ENCODE results near the gene ASIP.
A peak's percentile ranks its signal among the peaks of the same experiment; 100 is the strongest.
"Not testable (repeated sequence)": the region's sequence is repeated elsewhere in the genome, so short reads cannot be mapped to it uniquely, and the experiment has no call there.

ASIP gene, protein sequence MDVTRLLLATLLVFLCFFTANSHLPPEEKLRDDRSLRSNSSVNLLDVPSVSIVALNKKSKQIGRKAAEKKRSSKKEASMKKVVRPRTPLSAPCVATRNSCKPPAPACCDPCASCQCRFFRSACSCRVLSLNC
- 0 reads per million in 9 experiments for total RNA-seq

DNA sequence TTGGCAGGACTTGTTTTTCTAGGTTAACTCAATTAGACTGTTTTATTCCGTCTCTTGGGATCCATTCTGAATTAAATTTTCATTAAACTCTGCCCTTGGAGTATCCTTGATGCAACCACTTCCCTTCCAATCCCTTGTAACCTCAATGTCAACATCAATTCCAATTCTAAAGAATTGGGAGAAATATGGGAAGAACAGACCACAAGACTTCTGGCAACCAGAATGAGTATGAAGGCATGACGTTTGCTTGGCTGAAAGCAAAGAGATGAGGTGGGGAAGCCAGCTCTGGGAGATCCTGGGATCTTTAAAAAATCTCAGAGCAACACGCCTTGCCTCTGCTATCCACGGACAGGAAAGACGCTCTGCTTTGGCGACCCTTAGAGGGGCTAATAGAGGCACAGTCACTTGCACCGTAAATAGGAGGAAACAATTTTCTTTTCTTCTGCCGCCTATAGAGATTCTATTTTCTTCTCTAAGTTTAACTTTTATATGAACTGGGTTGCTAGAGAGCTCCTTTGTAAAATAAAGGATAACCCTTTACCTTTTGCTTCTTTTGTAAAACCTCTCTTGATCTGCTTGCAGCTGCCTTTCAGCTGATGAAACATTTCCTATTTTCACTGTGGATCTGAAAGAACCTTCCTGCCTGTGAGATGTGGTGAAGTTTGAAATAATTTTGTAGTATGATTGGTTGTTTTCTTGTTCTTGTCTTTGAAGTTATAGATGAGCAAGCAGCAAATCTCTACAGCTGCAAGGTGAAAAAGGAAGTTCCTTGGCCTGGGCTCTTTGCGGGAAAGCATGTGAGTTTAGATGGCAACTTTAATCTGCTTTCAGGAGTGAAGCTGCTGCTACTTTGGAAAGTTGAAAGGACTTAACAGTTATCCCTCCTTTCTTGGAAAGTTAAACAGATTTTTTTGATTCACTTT lies at the start of gene ASIP:
Gene ASIP, plus strand, starts transcription at position 731 of the 923 bp plus-strand sequence. CDS start 18,952 bp downstream, outside the sequence.
- no peaks in the 10 kb centered on the region for H3K4me1 Mint-ChIP-seq (ENCODE audit: low read depth in 2 of 2)
- no peaks in the 10 kb centered on the region for H3K36me3 Mint-ChIP-seq (ENCODE audit: insufficient read depth)
- no peak within 1 kb of the TSS for H3K27ac Mint-ChIP-seq
- DNase-seq (no peak), ATAC-seq (replicated peaks) (no peak)
- peaks cover 42 to 45% of the 10 kb centered on the region in 2 donors for H3K27me3 Mint-ChIP-seq
- peaks cover 3 to 9% of the 10 kb centered on the region in 2 donors for H3K9me3 Mint-ChIP-seq
- H3K4me3 Mint-ChIP-seq: no peak within 1 kb of the TSS

DNA sequence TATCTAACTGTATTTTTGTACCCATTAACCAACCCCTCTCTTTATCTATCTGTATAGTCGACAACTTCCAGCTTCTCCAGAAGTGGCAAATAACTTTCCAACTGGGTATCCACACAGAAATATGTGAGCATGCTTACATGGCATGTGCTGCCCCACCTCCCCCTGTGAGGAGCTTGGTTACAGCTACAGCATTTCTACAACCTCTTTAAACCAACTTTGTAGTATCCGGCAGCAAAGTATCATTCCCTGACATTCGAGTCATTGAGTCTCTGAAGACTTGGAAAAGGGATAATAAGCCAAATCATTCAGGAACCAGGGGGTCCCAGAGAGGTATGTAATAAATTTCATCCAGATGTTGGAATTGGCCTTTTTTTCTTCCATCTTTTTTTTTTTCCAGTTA lies 48.2 kb upstream of the ASIP start:
- Mint-ChIP-seq H3K4me1 (ENCODE audit: low read depth in 2 of 2) (peaks cover 0 to 2% of the 10 kb centered on the region in 2 donors), H3K4me3 (no peak overlapping the region), H3K27ac (no peak overlapping the region), H3K27me3 (peaks cover 73 to 78% of the 10 kb centered on the region in 2 donors), H3K36me3 (ENCODE audit: insufficient read depth) (no peaks in the 10 kb centered on the region), H3K9me3 (no peaks in the 10 kb centered on the region)
- DNase-seq (no peak), ATAC-seq (replicated peaks) (no peak)

DNA sequence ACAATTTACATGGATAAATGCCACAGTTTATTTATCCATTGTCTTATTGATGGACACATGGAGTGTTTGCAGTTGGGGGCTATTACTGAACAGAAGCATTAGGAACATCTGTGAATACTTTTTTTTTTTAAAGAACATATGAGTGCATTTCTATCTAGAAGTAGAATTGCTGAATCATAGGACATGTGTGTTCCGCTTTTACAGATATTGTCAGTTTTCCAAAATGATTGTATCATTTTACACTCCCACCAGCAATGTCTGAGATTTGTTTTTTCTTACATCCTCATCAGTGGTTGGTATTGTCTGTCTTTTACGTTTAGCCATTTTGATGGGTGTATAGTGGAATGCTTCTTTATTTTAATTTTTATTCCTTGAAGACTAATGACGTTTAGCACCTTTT lies 42.0 kb upstream of the ASIP start:
- Mint-ChIP-seq H3K4me3 (no peak overlapping the region), H3K27ac (no peak overlapping the region), H3K9me3 (no peaks in the 10 kb centered on the region), H3K36me3 (ENCODE audit: insufficient read depth) (no peaks in the 10 kb centered on the region), H3K4me1 (ENCODE audit: low read depth in 2 of 2) (no peaks in the 10 kb centered on the region), H3K27me3 (peaks cover 37 to 40% of the 10 kb centered on the region in 2 donors)
- ATAC-seq (replicated peaks) (no peak), DNase-seq (no peak)

DNA sequence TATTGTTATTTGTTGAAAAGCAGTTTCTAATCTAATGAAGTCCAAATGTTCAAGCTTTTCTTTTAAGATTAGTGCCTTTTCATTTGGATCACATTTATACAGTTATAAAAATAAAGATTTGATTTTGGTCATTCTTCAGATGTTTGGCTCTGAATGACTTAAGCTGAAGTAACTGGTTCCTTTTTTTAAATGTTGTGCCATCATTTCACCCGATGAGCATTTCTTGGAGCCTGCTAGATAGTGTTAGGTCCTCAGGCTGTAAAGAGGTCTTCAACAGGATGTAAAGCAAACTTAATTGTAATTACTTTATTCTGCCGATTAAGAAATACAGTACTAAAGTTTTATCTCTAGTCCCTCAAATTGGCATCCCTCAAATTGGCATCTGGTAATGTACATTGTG lies 41.2 kb upstream of the ASIP start:
- Mint-ChIP-seq H3K27ac (no peak overlapping the region), H3K36me3 (ENCODE audit: insufficient read depth) (no peaks in the 10 kb centered on the region), H3K4me1 (ENCODE audit: low read depth in 2 of 2) (peaks cover 0 to under 1% of the 10 kb centered on the region in 2 donors), H3K4me3 (no peak overlapping the region), H3K27me3 (peaks cover 30 to 34% of the 10 kb centered on the region in 2 donors), H3K9me3 (no peaks in the 10 kb centered on the region)
- ATAC-seq (replicated peaks) (no peak), DNase-seq (no peak)

DNA sequence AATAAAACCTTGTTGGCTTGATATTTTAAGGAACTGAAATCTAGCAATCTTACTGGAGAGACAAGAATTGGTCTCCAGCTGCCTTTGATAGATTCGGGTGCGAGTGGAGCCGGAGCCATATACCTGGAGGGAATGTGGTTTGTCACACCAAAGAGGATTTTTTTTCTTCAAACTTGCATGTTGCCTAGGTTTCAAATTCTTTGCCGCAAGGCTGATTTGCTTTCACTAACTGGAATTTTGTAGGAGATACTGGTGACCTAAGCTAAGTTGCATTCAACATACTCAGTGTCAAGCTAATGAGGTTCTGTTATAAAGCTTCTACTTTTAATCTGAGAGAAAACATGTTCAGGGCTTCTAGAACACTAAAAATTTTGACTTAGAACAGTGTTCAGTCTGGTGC lies 39.7 kb upstream of the ASIP start:
- H3K27me3 Mint-ChIP-seq: peaks cover 30 to 35% of the 10 kb centered on the region in 2 donors
- DNase-seq (no peak), ATAC-seq (replicated peaks) (no peak)
- H3K36me3 Mint-ChIP-seq (ENCODE audit: insufficient read depth): no peaks in the 10 kb centered on the region
- H3K4me1 Mint-ChIP-seq (ENCODE audit: low read depth in 2 of 2): peaks cover 0 to 2% of the 10 kb centered on the region in 2 donors
- no peak overlapping the region for H3K27ac Mint-ChIP-seq
- H3K9me3 Mint-ChIP-seq: no peaks in the 10 kb centered on the region
- H3K4me3 Mint-ChIP-seq: no peak overlapping the region

DNA sequence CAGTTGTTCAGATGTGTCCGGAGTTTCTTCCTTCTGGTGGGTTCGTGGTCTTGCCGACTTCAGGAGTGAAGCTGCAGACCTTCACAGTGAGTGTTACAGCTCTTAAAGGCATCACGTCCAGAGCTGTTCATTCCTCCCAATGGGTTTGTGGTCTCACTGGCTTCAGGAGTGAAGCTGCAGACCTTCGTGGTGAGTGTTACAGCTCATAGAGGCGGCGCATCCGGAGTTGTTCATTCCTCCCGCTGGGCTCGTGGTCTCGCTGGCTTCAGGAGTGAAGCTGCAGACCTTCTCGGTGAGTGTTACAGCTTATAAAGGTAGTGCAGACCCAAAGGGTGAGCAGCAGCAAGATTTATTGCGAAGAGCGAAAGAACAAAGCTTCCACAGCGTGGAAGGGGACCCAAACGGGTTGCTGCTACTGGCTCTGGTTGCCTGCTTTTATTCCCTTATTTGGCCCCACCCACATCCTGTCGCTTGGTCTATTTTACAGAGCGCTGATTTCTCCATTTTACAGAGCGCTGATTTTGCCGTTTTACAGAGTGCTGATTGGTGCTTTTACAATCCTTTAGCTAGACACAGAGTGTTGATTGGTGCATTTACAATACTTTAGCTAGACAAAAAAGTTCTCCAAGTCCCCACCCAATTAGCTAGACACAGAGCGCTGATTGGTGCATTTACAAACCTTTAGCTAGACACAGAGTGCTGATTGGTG lies 35.9 kb upstream of the ASIP start:
- not testable (repeated sequence) for ATAC-seq (replicated peaks); DNase-seq; H3K36me3 Mint-ChIP-seq (ENCODE audit: insufficient read depth); H3K27ac Mint-ChIP-seq; H3K4me1 Mint-ChIP-seq (ENCODE audit: low read depth in 2 of 2); H3K9me3 Mint-ChIP-seq
- H3K4me3 Mint-ChIP-seq: peak overlapping the region in 1 of 2 donors; percentile 60
- H3K27me3 Mint-ChIP-seq: peaks cover 35 to 36% of the 10 kb centered on the region in 2 donors

DNA sequence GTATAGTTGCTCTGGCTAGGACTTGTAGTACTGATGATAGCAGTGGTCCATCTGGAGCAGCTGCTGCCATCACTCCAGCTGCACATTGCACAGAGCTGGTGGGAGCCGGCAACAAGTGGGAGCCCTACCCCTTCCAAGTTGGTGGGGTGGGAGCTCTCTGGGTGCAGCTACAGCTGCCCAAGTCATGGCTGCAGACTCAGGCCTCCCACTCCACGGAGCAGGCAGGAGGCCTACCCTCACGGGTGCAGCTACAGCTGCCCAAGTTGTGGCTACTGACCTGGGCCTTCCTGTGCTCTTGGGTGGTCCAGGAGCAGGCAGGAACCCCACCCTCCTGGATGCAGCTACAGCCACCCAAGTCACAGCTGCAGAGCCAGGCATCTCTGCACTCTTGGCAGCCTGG lies 32.1 kb upstream of the ASIP start:
- peaks cover 0 to 2% of the 10 kb centered on the region in 2 donors for H3K4me1 Mint-ChIP-seq (ENCODE audit: low read depth in 2 of 2)
- DNase-seq: no peak
- H3K4me3 Mint-ChIP-seq: no peak overlapping the region

DNA sequence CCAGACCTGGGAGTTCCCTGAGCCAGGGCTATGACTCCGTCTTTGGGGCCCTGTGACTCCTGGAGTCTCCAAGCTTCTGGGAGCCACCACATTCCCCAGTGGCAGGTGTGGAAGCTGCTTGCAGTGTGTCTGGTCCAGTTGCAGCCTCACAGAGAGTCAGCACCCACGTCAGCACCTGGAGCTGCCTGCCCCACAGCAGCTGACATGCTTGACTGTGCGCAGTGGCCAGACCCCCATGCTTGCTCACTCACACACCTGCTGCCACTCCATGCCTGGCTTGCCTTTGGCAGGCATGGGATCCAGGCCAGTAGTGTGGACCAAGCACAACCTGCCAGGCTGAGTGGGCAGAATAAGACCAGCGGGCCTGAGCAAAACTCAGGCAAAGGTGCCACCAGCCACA lies 31.0 kb upstream of the ASIP start:
- no peaks in the 10 kb centered on the region for H3K4me1 Mint-ChIP-seq (ENCODE audit: low read depth in 2 of 2)
- no peak overlapping the region for H3K27ac Mint-ChIP-seq
- peaks cover 0 to 1% of the 10 kb centered on the region in 2 donors for H3K9me3 Mint-ChIP-seq
- no peak for ATAC-seq (replicated peaks)
- H3K36me3 Mint-ChIP-seq (ENCODE audit: insufficient read depth): no peaks in the 10 kb centered on the region
- no peak overlapping the region for H3K4me3 Mint-ChIP-seq
- DNase-seq: no peak
- H3K27me3 Mint-ChIP-seq: peaks cover 32% of the 10 kb centered on the region in 2 donors

More for the DNA sequence above, 32.1 kb upstream of the ASIP start:
- Mint-ChIP-seq H3K9me3 (peaks cover 0 to 1% of the 10 kb centered on the region in 2 donors), H3K36me3 (ENCODE audit: insufficient read depth) (no peaks in the 10 kb centered on the region), H3K27ac (no peak overlapping the region), H3K27me3 (peaks cover 35 to 36% of the 10 kb centered on the region in 2 donors)
- ATAC-seq (replicated peaks): no peak

DNA sequence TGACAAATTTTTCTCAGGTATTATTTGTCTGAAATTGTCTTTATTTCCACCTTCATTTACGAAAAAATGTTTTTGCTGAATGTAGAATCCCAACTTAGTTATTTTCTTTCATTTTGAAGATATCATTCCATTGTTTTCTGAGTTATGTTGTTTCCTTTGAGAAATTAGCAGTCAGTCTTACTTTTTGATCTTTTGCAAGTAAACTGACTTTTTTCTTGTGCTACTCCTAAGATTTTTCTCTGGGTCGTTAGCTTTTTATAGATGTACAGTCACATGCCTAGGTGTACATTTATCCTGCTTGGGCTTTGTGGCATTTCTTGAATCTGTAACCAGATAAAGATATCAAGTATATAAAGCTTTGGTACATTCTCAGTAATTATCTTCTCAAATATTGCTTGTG lies 29.6 kb upstream of the ASIP start:
- Mint-ChIP-seq H3K4me1 (ENCODE audit: low read depth in 2 of 2) (peaks cover 4 to 10% of the 10 kb centered on the region in 2 donors), H3K4me3 (no peak overlapping the region), H3K27ac (no peak overlapping the region), H3K27me3 (peaks cover 19 to 20% of the 10 kb centered on the region in 2 donors), H3K36me3 (ENCODE audit: insufficient read depth) (no peaks in the 10 kb centered on the region), H3K9me3 (peaks cover 0 to 1% of the 10 kb centered on the region in 2 donors)
- no peak for DNase-seq
- no peak for ATAC-seq (replicated peaks)

DNA sequence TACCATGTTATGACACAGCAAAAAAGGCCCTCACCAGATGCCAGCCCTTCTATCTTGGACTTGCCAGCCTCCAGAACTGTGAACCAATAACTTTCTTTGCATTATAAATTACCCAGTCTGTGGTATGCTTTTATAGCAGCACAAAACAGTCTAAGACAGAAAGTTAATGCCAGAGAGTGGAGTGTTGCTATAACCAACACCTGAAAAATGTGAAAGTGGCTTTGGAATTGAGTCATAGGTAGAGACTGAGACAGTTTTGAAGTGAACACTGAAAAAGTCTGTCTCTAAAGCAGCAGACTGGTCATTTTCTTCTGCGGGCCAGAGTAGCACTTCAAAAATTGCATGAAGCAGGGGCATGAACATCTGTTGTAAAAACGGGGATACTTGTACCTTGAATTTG lies 28.0 kb upstream of the ASIP start:
- no peak for DNase-seq
- Mint-ChIP-seq H3K27me3 (peaks cover 10 to 15% of the 10 kb centered on the region in 2 donors), H3K9me3 (peaks cover 0 to 1% of the 10 kb centered on the region in 2 donors), H3K4me1 (ENCODE audit: low read depth in 2 of 2) (peaks cover 4 to 12% of the 10 kb centered on the region in 2 donors), H3K36me3 (ENCODE audit: insufficient read depth) (no peaks in the 10 kb centered on the region), H3K27ac (no peak overlapping the region), H3K4me3 (no peak overlapping the region)
- ATAC-seq (replicated peaks): no peak

DNA sequence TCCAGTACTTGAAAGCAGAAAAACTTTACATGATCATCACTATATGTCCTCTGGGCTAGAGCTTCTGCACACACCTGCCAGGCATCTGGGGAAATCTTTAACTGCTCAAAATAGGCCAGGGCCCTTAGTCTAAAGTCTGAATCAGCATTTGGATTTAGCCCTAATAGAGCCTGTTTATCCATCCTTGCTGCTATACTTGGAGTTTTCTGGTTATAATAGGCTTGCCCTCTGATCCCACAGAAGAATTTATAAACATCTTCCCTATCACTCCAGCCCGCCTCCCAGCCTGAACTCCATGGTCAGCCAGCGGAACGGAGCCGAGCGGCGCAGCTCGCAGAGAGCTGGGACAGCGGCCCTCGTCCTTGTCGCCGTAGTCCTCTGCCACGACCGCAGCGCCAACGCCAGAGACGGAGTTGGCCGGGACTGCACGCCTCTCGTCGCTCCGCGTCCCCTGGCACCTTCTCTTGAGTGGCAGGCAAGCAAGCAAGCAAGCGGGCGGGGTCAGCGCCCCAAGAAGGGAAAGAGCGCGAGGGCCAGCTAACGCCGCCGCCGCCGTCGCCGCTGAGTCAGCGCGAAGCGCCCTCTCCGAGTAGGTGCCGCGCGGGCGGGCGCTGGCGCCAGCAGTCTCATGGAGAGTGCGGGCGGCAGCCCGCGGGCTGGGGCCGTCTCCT lies 25.4 kb upstream of the ASIP start:
- Mint-ChIP-seq H3K27ac (no peak overlapping the region), H3K4me3 (peak overlapping the region; percentile 61 to 71), H3K9me3 (peaks cover 0 to 1% of the 10 kb centered on the region in 2 donors), H3K27me3 (peaks cover 24 to 34% of the 10 kb centered on the region in 2 donors), H3K4me1 (ENCODE audit: low read depth in 2 of 2) (peaks cover 4 to 12% of the 10 kb centered on the region in 2 donors), H3K36me3 (ENCODE audit: insufficient read depth) (no peaks in the 10 kb centered on the region)
- DNase-seq (peak in 1 of 3 experiments; percentile 7), ATAC-seq (replicated peaks) (peak; percentile 62)

DNA sequence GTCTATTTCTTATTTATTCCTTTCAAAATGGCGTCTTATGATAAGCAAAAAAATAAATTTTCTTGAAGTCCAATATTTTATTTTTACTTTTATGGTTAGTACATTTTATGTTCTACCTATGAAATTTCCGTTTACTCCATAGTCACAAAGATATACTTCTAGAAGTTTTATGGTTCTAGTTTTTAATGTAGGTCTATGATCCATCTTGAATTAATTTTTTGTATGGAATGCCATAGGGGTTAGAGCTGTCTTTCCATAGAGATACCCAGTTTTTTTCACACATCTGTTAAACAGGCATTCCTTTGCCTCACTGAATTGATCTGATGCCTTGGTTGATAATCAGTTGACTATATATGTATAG lies 24.9 kb upstream of the ASIP start:
- peaks cover 4 to 12% of the 10 kb centered on the region in 2 donors for H3K4me1 Mint-ChIP-seq (ENCODE audit: low read depth in 2 of 2)
- no peak overlapping the region for H3K27ac Mint-ChIP-seq
- no peaks in the 10 kb centered on the region for H3K36me3 Mint-ChIP-seq (ENCODE audit: insufficient read depth)
- ATAC-seq (replicated peaks) (no peak), DNase-seq (no peak)
- H3K27me3 Mint-ChIP-seq: peaks cover 29 to 39% of the 10 kb centered on the region in 2 donors
- peak overlapping the region; percentile 61 to 71 for H3K4me3 Mint-ChIP-seq
- H3K9me3 Mint-ChIP-seq: peaks cover 0 to 1% of the 10 kb centered on the region in 2 donors

DNA sequence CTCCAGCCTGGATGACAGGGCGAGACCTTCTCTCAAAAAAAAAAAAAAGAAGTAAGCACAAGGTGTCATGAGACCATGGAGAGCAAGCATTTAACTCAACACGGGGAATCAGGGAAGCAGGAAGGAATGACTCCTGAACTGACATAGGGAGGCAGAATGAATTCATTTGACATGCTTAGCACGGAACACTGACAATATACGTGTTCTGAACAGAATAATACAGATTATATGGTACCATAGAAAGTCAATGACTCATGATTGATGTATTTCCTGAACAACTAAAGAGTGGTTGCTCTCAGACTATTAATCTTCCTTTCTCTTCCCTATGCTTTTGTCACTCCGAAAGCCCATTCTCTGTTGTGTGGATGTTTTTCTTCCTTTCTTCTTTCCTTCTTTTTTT lies 20.7 kb upstream of the ASIP start:
- H3K27me3 Mint-ChIP-seq: peaks cover 34 to 45% of the 10 kb centered on the region in 2 donors
- ATAC-seq (replicated peaks) (no peak), DNase-seq (no peak)
- H3K9me3 Mint-ChIP-seq: no peaks in the 10 kb centered on the region
- no peaks in the 10 kb centered on the region for H3K36me3 Mint-ChIP-seq (ENCODE audit: insufficient read depth)
- peaks cover 4 to 11% of the 10 kb centered on the region in 2 donors for H3K4me1 Mint-ChIP-seq (ENCODE audit: low read depth in 2 of 2)
- H3K27ac Mint-ChIP-seq: no peak overlapping the region
- H3K4me3 Mint-ChIP-seq: no peak overlapping the region
